HUES64 (cell line): ENCODE measurements around the gene CDK14.

Experiments
- H3K27ac ChIP-seq: 2 replicates; pipeline ENCODE4 v1.7.0; 2013; ENCODE audit warnings: low read depth, low read length, inconsistent platforms
- H3K27me3 ChIP-seq: 2 replicates; pipeline ENCODE4 v1.6.1; 2013; ENCODE audit warnings: mild to moderate bottlenecking, low read length; ENCODE audit not compliant: insufficient read depth
- H3K36me3 ChIP-seq: 2 replicates; pipeline ENCODE4 v1.6.1; 2013; ENCODE audit warnings: mild to moderate bottlenecking, low read length; ENCODE audit not compliant: insufficient read depth
- H3K4me1 ChIP-seq: 2 replicates; pipeline ENCODE4 v1.6.1; 2013; ENCODE audit warnings: mild to moderate bottlenecking, low read length, moderate library complexity; ENCODE audit not compliant: insufficient read depth
- H3K4me3 ChIP-seq: 2 replicates; pipeline ENCODE4 v1.5.1; 2013; ENCODE audit warnings: mild to moderate bottlenecking, low read length, moderate library complexity
- H3K9ac ChIP-seq: 2 replicates; pipeline ENCODE4 v1.6.1; 2013; ENCODE audit warnings: mild to moderate bottlenecking, low read depth, low read length
- H3K9me3 ChIP-seq: 2 replicates; pipeline ENCODE4 v1.6.1; 2013; ENCODE audit warnings: low read depth, low read length; ENCODE audit not compliant: insufficient read depth
- WGBS: fragments of 150-250, 120-280 bp; methylation state at CpG from one replicate; pipeline ENCODE4 v1.1.7; 2013; ENCODE audit warnings: missing lambda C conversion rate; 5-methylcytosine and 5-hydroxymethylcytosine counted together

The CDK14 gene

GRCh38 chr7:90617442-90617841, 21.3 kb downstream of the CDK14 start:
- WGBS = 91% methylated on average over 3 of the region's 3 CpGs
- Histone ChIP-seq H3K27me3 (peaks cover 4% of the 10 kb centered on the region), H3K27ac (no peak overlapping the region), H3K4me3 (no peak overlapping the region), H3K36me3 (no peaks in the 10 kb centered on the region), H3K9me3 (no peaks in the 10 kb centered on the region), H3K4me1 (peaks cover 33% of the 10 kb centered on the region), H3K9ac (no peak overlapping the region)

GRCh38 chr7:90618876-90619275, 22.8 kb downstream of the CDK14 start:
- H3K9ac ChIP-seq = no peak overlapping the region
- 84% methylated on average over 3 of the region's 4 CpGs for WGBS

GRCh38 chr7:90621125-90621746, 25.1 kb downstream of the CDK14 start:
- H3K9me3 ChIP-seq = no peaks in the 10 kb centered on the region
- WGBS = 86% methylated on average over 2 of the region's 2 CpGs
- H3K9ac ChIP-seq = no peak overlapping the region
- peaks cover 70% of the 10 kb centered on the region for H3K4me1 ChIP-seq
- H3K36me3 ChIP-seq = no peaks in the 10 kb centered on the region
- H3K27me3 ChIP-seq = peaks cover 4% of the 10 kb centered on the region
- H3K4me3 ChIP-seq = no peak overlapping the region
- H3K27ac ChIP-seq = no peak overlapping the region

More at GRCh38 chr7:90618876-90619275, 22.8 kb downstream of the CDK14 start:
- Histone ChIP-seq H3K9me3 (no peaks in the 10 kb centered on the region), H3K4me3 (no peak overlapping the region), H3K27ac (no peak overlapping the region), H3K36me3 (no peaks in the 10 kb centered on the region), H3K4me1 (peaks cover 47% of the 10 kb centered on the region), H3K27me3 (peaks cover 4% of the 10 kb centered on the region)

- Histone ChIP-seq H3K36me3 (no peaks in the 10 kb centered on the region), H3K9me3 (no peaks in the 10 kb centered on the region)
- WGBS = 11% methylated on average over 4 of the region's 4 CpGs
Measured at GRCh38 chr7:90621747-90622140, 25.6 kb downstream of the CDK14 start.

GRCh38 chr7:90622670-90623069, 26.5 kb downstream of the CDK14 start:
- H3K4me1 ChIP-seq = peaks cover 74% of the 10 kb centered on the region

More at GRCh38 chr7:90621747-90622140, 25.6 kb downstream of the CDK14 start:
- Histone ChIP-seq H3K4me1 (peaks cover 75% of the 10 kb centered on the region), H3K4me3 (0 out of 2 replicates have a peak overlapping the region, but pooled peaks have one; percentile 14), H3K9ac (no peak overlapping the region), H3K27me3 (peaks cover 4% of the 10 kb centered on the region), H3K27ac (0 out of 2 replicates have a peak overlapping the region, but pooled peaks have one; percentile 7)

GRCh38 chr7:90624225-90624911, 28.2 kb downstream of the CDK14 start:
- no peaks in the 10 kb centered on the region for H3K36me3 ChIP-seq
- peak overlapping the region; percentile 9; the same call in 1 of the 2 replicates for H3K27ac ChIP-seq
- H3K4me3 ChIP-seq = no peak overlapping the region
- no peaks in the 10 kb centered on the region for H3K9me3 ChIP-seq
- H3K27me3 ChIP-seq = peaks cover 4% of the 10 kb centered on the region
- H3K9ac ChIP-seq = no peak overlapping the region
- peaks cover 66% of the 10 kb centered on the region for H3K4me1 ChIP-seq
- WGBS = 90% methylated on average over 3 of the region's 5 CpGs

More at GRCh38 chr7:90622670-90623069, 26.5 kb downstream of the CDK14 start:
- no peak overlapping the region for H3K27ac ChIP-seq
- no peak overlapping the region; the same call in 1 of the 2 replicates for H3K9ac ChIP-seq
- no peaks in the 10 kb centered on the region for H3K36me3 ChIP-seq
- H3K9me3 ChIP-seq = no peaks in the 10 kb centered on the region
- peaks cover 4% of the 10 kb centered on the region for H3K27me3 ChIP-seq
- no CpG with 5 or more reads among the region's 2 CpGs for WGBS
- 0 out of 2 replicates have a peak overlapping the region, but pooled peaks have one; percentile 14 for H3K4me3 ChIP-seq

- 86% methylated on average over 5 of the region's 5 CpGs for WGBS
- no peak overlapping the region for H3K4me3 ChIP-seq
- peaks cover 4% of the 10 kb centered on the region for H3K27me3 ChIP-seq
- no peaks in the 10 kb centered on the region for H3K9me3 ChIP-seq
- no peak overlapping the region; the same call in 1 of the 2 replicates for H3K9ac ChIP-seq
- no peaks in the 10 kb centered on the region for H3K36me3 ChIP-seq
- peak overlapping the region; percentile 9; the same call in 1 of the 2 replicates for H3K27ac ChIP-seq
- peaks cover 66% of the 10 kb centered on the region for H3K4me1 ChIP-seq
Measured at GRCh38 chr7:90625051-90625450, 28.9 kb downstream of the CDK14 start.

GRCh38 chr7:90625562-90625961, 29.4 kb downstream of the CDK14 start:
- Histone ChIP-seq H3K27me3 (peaks cover 1% of the 10 kb centered on the region; the same call in 1 of the 2 replicates), H3K4me3 (peak overlapping the region; percentile 36), H3K9me3 (no peaks in the 10 kb centered on the region), H3K4me1 (peaks cover 64% of the 10 kb centered on the region), H3K36me3 (no peaks in the 10 kb centered on the region), H3K27ac (peak overlapping the region; percentile 80), H3K9ac (peak overlapping the region; percentile 29; the same call in 1 of the 2 replicates)
- 22% methylated on average over 1 of the region's 3 CpGs for WGBS

- Histone ChIP-seq H3K4me1 (peaks cover 60% of the 10 kb centered on the region), H3K9me3 (no peaks in the 10 kb centered on the region), H3K4me3 (peak overlapping the region; percentile 36), H3K27ac (peak overlapping the region; percentile 80), H3K36me3 (no peaks in the 10 kb centered on the region), H3K9ac (peak overlapping the region; percentile 29; the same call in 1 of the 2 replicates), H3K27me3 (no peaks in the 10 kb centered on the region; the same call in 1 of the 2 replicates)
- 57% methylated on average over 2 of the region's 3 CpGs for WGBS
Measured at GRCh38 chr7:90626013-90626412, 29.9 kb downstream of the CDK14 start.

GRCh38 chr7:90629297-90629918, 33.3 kb downstream of the CDK14 start:
- H3K36me3 ChIP-seq = no peaks in the 10 kb centered on the region; the same call in 1 of the 2 replicates
- H3K9ac ChIP-seq = no peak overlapping the region
- 97% methylated on average over 6 of the region's 6 CpGs for WGBS
- no peaks in the 10 kb centered on the region for H3K27me3 ChIP-seq
- peaks cover 26% of the 10 kb centered on the region for H3K4me1 ChIP-seq
- H3K27ac ChIP-seq = no peak overlapping the region
- no peaks in the 10 kb centered on the region for H3K9me3 ChIP-seq
- no peak overlapping the region for H3K4me3 ChIP-seq

- H3K4me3 ChIP-seq = no peak overlapping the region
- no peak overlapping the region for H3K9ac ChIP-seq
- H3K4me1 ChIP-seq = peaks cover 5% of the 10 kb centered on the region; the same call in 1 of the 2 replicates
- no peaks in the 10 kb centered on the region; the same call in 1 of the 2 replicates for H3K36me3 ChIP-seq
- H3K27ac ChIP-seq = no peak overlapping the region
- no peaks in the 10 kb centered on the region for H3K27me3 ChIP-seq
- WGBS = 96% methylated on average over 3 of the region's 3 CpGs
- no peaks in the 10 kb centered on the region for H3K9me3 ChIP-seq
Measured at GRCh38 chr7:90631502-90631901, 35.4 kb downstream of the CDK14 start.
